KOPT-K1 (cell line): ENCODE measurements around the gene KIF5B.
"Not testable (repeated sequence)": the region's sequence is repeated elsewhere in the genome, so short reads cannot be mapped to it uniquely, and the experiment has no call there.

Experiments used
- H3K27ac ChIP-seq: fragments of 200-600 bp; sonication (generic); 2 replicates; pipeline ENCODE4 v1.5.1; 2016; ENCODE audit warnings: antibody characterized with exemption, mild to moderate bottlenecking, low read depth, low read length; ENCODE audit not compliant: poor library complexity, severe bottlenecking
- H3K36me3 ChIP-seq: fragments of 200-600 bp; sonication (generic); 2 replicates; pipeline ENCODE4 v1.5.1; 2017; ENCODE audit warnings: antibody characterized with exemption, mild to moderate bottlenecking, low read length, moderate library complexity; ENCODE audit not compliant: insufficient read depth
- H3K9me3 ChIP-seq: fragments of 200-600 bp; sonication (generic); 2 replicates; pipeline ENCODE4 v1.5.1; 2017; ENCODE audit warnings: antibody characterized with exemption, low read length, mild to moderate bottlenecking; ENCODE audit not compliant: insufficient read depth, poor library complexity, severe bottlenecking

Gene KIF5B

DNA sequence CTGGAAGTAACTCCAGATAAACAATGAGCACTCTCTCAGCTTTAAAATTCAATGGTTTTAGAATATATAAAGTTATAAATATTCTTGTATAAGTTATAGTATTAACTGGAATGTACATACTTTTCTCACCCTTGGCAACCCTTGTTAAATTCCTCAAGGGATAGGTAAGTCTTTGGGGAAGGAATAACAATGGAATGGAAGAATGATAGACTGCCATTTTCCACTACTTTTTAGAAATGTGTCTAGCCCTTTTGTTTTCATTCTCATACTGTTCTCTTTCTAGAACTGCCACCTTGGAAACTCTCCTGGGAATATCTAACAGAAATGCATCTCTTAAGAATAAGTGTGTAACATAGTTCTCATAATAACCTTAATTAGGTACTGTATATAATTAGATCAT, 8.3 kb downstream of the KIF5B start:
- H3K9me3 ChIP-seq = no peaks in the 10 kb centered on the region
- peaks cover 89% of the 10 kb centered on the region for H3K36me3 ChIP-seq

GRCh38 chr10:32046151-32046550, 10.1 kb downstream of the KIF5B start:
- H3K9me3 ChIP-seq = no peaks in the 10 kb centered on the region
- H3K27ac ChIP-seq = no peak overlapping the region
- peaks cover 100% of the 10 kb centered on the region for H3K36me3 ChIP-seq

More for the DNA sequence above, 8.3 kb downstream of the KIF5B start:
- no peak overlapping the region for H3K27ac ChIP-seq

DNA sequence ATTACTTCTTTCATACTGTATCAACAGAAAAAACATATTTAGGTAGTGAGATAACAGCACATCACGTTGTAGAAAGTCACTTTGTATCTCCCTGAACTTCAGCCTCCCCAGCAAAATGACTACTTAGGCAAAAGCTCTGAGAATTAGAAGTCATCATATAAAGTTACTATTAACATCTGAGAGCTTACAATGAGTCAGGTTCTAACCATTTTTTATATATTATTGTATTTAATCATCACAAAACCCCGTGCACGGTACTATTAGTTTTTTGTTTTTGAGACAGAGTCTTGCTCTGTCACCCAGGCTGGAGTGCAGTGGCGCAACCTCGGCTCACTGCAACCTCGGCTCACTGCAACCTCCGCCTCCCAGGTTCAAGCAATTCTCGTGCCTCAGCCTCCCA, 13.5 kb downstream of the KIF5B start:
- not testable (repeated sequence) for H3K27ac ChIP-seq, H3K9me3 ChIP-seq
- H3K36me3 ChIP-seq = peaks cover 100% of the 10 kb centered on the region

- Histone ChIP-seq H3K27ac (no peak overlapping the region), H3K9me3 (no peaks in the 10 kb centered on the region), H3K36me3 (peaks cover 100% of the 10 kb centered on the region)
Measured at GRCh38 chr10:32041290-32042028, 14.8 kb downstream of the KIF5B start.

GRCh38 chr10:32039734-32040133, 16.5 kb downstream of the KIF5B start:
- H3K9me3 ChIP-seq = no peaks in the 10 kb centered on the region
- peaks cover 100% of the 10 kb centered on the region for H3K36me3 ChIP-seq

DNA sequence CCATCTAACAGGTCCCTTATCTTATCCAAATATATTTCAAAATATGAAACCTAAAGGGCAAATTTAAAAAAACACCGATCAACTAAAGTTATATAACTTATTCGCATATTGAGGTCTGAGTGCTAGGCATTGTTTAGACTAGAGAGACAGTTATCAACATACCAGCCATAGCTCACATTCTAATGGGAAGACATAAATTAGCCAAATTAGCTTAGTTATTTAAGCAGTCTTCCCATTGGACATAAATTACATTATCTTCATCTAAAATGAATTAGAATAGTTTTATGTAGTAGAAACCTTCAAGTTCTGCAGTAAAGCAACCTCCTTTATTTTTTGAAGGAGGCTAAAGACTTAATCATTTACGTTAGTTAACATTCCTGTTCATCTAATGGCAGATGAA, 17.4 kb downstream of the KIF5B start:
- Histone ChIP-seq H3K27ac (no peak overlapping the region), H3K9me3 (no peaks in the 10 kb centered on the region), H3K36me3 (peaks cover 100% of the 10 kb centered on the region)

More at GRCh38 chr10:32039734-32040133, 16.5 kb downstream of the KIF5B start:
- H3K27ac ChIP-seq = no peak overlapping the region

- H3K9me3 ChIP-seq = no peaks in the 10 kb centered on the region
- H3K27ac ChIP-seq = no peak overlapping the region
- peaks cover 100% of the 10 kb centered on the region for H3K36me3 ChIP-seq
Measured at GRCh38 chr10:32036922-32037321, 19.3 kb downstream of the KIF5B start.

DNA sequence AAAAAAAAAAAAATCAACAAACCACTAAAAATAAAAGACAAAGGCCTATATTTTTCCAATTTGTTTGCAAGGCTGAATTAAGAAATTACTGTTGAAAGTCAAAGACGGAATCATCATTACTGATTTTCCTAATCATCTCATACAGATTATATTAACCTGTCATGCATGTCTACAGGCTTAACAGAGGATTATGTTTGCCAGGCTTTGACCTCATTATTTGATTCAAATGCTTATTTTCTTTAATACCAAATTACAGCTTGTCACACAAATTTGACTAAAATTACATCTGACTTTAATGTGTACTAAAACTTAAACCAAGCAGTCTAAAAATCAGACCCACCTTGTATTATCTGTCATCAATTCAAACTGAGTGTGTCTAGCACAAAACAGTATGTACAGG, 21.2 kb downstream of the KIF5B start:
- Histone ChIP-seq H3K9me3 (no peaks in the 10 kb centered on the region), H3K27ac (no peak overlapping the region), H3K36me3 (peaks cover 100% of the 10 kb centered on the region)

DNA sequence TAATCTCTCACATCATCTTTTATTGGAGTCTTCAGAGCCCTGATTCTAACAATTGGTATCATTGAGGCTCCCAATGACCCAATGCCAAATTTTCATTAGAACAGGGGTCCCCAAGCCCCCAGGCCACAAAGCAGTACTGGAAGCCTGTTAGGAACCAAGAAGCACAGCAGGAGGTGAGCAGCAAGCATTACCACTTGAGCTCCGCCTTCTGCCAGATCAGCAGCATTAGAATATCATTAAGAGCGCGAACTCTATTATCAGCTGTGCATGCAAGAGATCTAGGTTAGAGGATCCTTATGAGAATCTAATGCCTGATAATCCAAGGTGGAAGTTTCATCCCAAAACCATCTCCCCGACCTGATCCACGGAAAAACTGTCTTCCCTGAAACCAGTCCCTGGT, 23.1 kb downstream of the KIF5B start:
- H3K36me3 ChIP-seq = peaks cover 100% of the 10 kb centered on the region

GRCh38 chr10:32031920-32032319, 24.3 kb downstream of the KIF5B start:
- Histone ChIP-seq H3K9me3 (no peaks in the 10 kb centered on the region), H3K36me3 (peaks cover 100% of the 10 kb centered on the region), H3K27ac (no peak overlapping the region)

More for the DNA sequence above, 23.1 kb downstream of the KIF5B start:
- Histone ChIP-seq H3K27ac (no peak overlapping the region), H3K9me3 (no peaks in the 10 kb centered on the region)

GRCh38 chr10:32031424-32031823, 24.8 kb downstream of the KIF5B start:
- Histone ChIP-seq H3K9me3 (no peaks in the 10 kb centered on the region), H3K36me3 (peaks cover 100% of the 10 kb centered on the region), H3K27ac (no peak overlapping the region)

GRCh38 chr10:32028710-32029109, 27.5 kb downstream of the KIF5B start:
- Histone ChIP-seq H3K27ac (no peak overlapping the region), H3K9me3 (no peaks in the 10 kb centered on the region), H3K36me3 (peaks cover 97% of the 10 kb centered on the region)

DNA sequence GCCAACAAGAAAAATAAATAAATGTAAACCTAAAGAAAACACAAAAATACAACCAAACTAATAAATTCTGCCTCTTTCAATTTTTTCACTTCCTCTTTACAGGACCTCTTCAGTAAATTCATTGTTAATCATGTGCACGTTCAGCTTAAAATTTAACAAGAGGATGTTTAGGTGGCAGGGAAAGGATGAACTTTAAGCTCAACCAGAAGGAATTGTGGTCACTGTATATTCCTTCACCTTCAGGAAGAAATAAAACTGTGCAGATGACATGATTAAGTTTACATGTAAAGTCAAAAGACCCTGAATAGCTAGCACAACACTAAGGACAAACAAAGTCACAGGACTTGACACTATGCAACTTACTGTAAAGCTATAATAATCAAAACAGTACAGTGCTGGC, 33.0 kb downstream of the KIF5B start:
- Histone ChIP-seq H3K27ac (no peak overlapping the region), H3K9me3 (no peaks in the 10 kb centered on the region), H3K36me3 (peaks cover 97% of the 10 kb centered on the region)

DNA sequence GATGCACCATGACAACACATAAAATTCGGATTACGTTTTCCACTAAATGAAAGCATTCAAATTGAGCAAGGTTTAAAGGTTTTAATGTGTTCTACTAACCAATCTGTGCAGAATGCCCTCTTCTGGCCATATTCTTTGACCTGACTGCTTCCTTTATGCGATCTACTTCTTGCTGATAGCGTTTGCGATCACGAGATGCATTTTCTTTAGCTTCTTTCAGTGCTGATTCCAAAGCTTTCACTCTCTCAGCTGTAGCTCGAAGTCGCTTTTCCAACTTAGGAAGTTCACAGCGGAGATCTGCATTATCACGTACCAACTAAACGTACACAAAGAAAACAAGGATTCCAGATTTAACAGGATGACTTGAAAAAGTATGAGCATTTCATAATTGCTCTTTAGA, 39.2 kb downstream of the KIF5B start:
- Histone ChIP-seq H3K9me3 (no peaks in the 10 kb centered on the region), H3K36me3 (peaks cover 100% of the 10 kb centered on the region), H3K27ac (no peak overlapping the region)

DNA sequence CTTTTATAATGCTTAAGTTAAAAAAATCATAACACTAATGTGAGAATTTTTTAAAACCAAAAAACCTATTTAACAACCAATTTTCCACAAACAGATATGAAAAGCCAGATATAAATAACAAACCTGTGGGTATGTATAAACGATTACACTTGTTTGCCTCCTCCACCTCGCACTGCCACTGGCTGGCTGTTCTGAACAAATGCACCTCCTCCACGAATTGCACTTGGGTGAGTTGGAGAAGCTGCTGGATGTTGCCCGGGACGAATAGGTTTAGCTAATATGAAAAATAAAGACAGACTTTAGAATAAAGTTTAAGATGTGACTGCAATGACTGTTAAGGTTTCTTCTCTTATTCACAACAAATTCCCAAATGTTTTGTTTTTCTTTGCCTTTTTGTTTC, 40.8 kb downstream of the KIF5B start:
- Histone ChIP-seq H3K9me3 (no peaks in the 10 kb centered on the region), H3K36me3 (peaks cover 100% of the 10 kb centered on the region), H3K27ac (no peak overlapping the region)

GRCh38 chr10:32007026-32007425, 49.2 kb downstream of the KIF5B start:
- Histone ChIP-seq H3K27ac (no peak overlapping the region), H3K9me3 (no peaks in the 10 kb centered on the region), H3K36me3 (peaks cover 70% of the 10 kb centered on the region)
